Prostate gland (tissue), 2 donors: Measurements from ENCODE around the gene CCDC27. TPM values are rescaled to one million over a fixed set of nuclear protein-coding genes. Genes with fewer than 3 reads are reported as not detected.

Experiments used
- DNase-seq: peaks from one replicate; pipeline ENCODE4 v3.0.0-alpha.2; 2019; ENCODE audit warnings: low spot score
- H3K27ac ChIP-seq, 2 donors: fragments of 200-600 bp; sonication (generic); 2 replicates each; pipeline ENCODE4 v1.5.1; 2017 to 2019
- H3K27me3 ChIP-seq: fragments of 200-600 bp; sonication (generic); replicated peaks from 2 replicates; pipeline ENCODE4 v1.5.1; 2019; ENCODE audit not compliant: insufficient read depth
- H3K36me3 ChIP-seq, 2 donors: fragments of 200-600 bp; sonication (generic); 1 replicate in 1 of 2; 2 replicates in 1 of 2; pipeline versions ENCODE4 v1.5.1 to v1.8.1; 2017 to 2019
- H3K4me1 ChIP-seq: fragments of 200-600 bp; sonication (generic); replicated peaks from 2 replicates; pipeline ENCODE4 v1.5.1; 2019
- H3K4me3 ChIP-seq, 2 donors: fragments of 200-600 bp; sonication (generic); 2 replicates each; pipeline ENCODE4 v1.5.1; 2017 to 2019
- H3K9me3 ChIP-seq: fragments of 200-600 bp; sonication (generic); 2 replicates; pipeline ENCODE4 v1.5.1; 2017
- POLR2A ChIP-seq: fragments of 450-650 bp; IDR thresholded peaks from one replicate; pipeline ENCODE4 v1.6.1; 2016; ENCODE audit warnings: antibody characterized with exemption, mild to moderate bottlenecking
- POLR2AphosphoS5 ChIP-seq: sonication (generic); formaldehyde crosslinking; IDR thresholded peaks from one replicate; pipeline ENCODE4 v1.6.1; 2017; ENCODE audit warnings: antibody characterized with exemption
- WGBS: methylation state at CpG from one replicate; pipeline ENCODE4 v1.1.5; 2018; 5-methylcytosine and 5-hydroxymethylcytosine counted together
- intact Hi-C: fragments of 100-400 bp; cut with DNase I; formaldehyde crosslinking; loops from one replicate; pipeline ENCODE4 v1.14.2; 2022
- total RNA-seq, 2 donors: library from RNA; depleted of rRNA; stranded (reverse); fragments of >200 nt; gene quantifications; one replicate each; pipeline ENCODE4 v1.1.0, GENCODE V29; 2016
- TF ChIP-seq, protein P1 (sequence below), 4 experiments: fragments of 200-600 bp in 2 of 4; fragments of 450-650 bp in 2 of 4; sonication (generic) in 2 of 4; IDR thresholded peaks; 1 replicate in 3 of 4; 2 replicates in 1 of 4; pipeline ENCODE4 v1.5.1; 2016 to 2019; ENCODE audit warnings: antibody characterized with exemption in 4 of 4, mild to moderate bottlenecking in 2 of 4, moderate library complexity in 2 of 4

The CCDC27 gene
- total RNA-seq, 2 donors from 2014 or later, result 0.97 TPM; not detected in 1

DNA sequence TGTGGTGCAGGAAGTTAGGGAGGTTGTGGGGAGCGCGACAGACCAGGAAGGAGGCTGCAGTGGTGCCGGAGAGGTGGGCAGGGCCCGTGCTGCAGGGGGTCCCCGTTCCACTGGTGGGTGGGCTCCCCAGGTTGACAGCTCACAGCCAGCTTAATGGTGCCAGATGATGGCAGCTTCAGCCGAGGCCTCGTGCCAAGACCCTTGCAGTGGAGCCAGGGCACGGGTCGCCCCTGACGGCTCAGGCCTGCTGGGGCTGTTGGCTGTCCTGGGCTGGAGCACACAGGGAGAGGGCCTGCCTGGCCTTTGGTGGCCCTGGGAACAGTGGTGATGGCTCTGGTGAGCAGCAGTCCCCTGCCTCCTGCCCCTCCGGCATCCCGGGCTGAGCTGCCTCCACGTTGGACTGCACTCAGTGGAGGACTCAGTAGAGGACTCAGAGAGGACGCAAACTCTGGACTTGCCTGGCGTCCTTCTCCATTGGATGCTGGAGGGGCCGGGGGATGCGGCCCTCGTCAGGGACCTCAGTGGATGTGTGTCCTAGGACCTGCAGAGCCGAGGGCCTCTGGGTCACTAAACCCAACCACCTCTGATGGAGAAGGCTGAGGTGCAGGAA is 46.8 kb upstream of the CCDC27 start:
- H3K4me3 ChIP-seq, result no peak overlapping the region
- DNase-seq, result no peak
- TF ChIP-seq POLR2A (no peak), POLR2AphosphoS5 (no peak)
- TF ChIP-seq, protein P1, sequence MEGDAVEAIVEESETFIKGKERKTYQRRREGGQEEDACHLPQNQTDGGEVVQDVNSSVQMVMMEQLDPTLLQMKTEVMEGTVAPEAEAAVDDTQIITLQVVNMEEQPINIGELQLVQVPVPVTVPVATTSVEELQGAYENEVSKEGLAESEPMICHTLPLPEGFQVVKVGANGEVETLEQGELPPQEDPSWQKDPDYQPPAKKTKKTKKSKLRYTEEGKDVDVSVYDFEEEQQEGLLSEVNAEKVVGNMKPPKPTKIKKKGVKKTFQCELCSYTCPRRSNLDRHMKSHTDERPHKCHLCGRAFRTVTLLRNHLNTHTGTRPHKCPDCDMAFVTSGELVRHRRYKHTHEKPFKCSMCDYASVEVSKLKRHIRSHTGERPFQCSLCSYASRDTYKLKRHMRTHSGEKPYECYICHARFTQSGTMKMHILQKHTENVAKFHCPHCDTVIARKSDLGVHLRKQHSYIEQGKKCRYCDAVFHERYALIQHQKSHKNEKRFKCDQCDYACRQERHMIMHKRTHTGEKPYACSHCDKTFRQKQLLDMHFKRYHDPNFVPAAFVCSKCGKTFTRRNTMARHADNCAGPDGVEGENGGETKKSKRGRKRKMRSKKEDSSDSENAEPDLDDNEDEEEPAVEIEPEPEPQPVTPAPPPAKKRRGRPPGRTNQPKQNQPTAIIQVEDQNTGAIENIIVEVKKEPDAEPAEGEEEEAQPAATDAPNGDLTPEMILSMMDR (IDR thresholded peaks at IDR 0.05), result no peak
- H3K9me3 ChIP-seq, result no peaks in the 10 kb centered on the region
- WGBS, result 75% methylated on average over 19 of the region's 19 CpGs
- peaks cover 4% of the 10 kb centered on the region for H3K4me1 ChIP-seq
- intact Hi-C loops, result no loop called here
- H3K27ac ChIP-seq, result no peak overlapping the region
- peaks cover 3% of the 10 kb centered on the region for H3K27me3 ChIP-seq
- no peaks in the 10 kb centered on the region for H3K36me3 ChIP-seq

DNA sequence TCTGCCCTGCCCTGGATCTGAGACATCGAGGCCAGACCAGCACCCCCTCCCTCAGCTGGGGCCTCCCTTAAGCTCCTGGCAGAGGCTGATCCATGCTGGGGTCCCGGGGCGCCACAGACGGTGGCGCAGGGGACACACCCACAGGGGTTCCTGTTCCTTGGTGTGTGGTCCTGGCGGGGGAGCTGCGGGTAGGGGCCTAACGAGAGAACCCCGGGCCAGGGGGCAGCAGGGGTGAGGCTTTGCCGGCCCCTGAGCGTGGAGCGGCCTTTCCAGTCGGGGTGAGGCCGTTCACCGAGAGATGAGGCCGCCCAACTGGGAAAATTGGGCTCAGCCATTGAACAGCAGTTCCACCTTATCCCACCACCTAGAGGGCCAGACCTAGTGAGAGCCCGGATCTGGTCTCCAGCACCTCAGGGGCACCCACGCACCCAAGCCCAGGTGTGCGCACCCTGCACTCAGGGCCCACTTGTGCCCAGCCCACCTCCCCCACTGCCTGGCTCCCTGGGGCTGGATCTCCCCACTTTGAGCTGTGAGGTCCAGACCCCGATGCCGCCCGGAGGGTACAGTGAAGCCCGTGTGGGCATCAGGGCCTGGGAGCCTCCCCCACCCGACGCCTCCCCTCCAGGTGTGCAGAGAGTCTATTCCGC is 45.5 kb upstream of the CCDC27 start:
- Histone ChIP-seq H3K4me3 (no peak overlapping the region), H3K4me1 (peaks cover 4% of the 10 kb centered on the region), H3K36me3 (no peaks in the 10 kb centered on the region), H3K27me3 (peaks cover 3% of the 10 kb centered on the region), H3K27ac (peak overlapping the region; percentile 14 to 17), H3K9me3 (no peaks in the 10 kb centered on the region)
- no peak for DNase-seq
- intact Hi-C loops, result no loop called here
- WGBS, result 69% methylated on average over 13 of the region's 26 CpGs
- no peak for TF ChIP-seq POLR2A
- TF ChIP-seq POLR2AphosphoS5, result no peak

DNA sequence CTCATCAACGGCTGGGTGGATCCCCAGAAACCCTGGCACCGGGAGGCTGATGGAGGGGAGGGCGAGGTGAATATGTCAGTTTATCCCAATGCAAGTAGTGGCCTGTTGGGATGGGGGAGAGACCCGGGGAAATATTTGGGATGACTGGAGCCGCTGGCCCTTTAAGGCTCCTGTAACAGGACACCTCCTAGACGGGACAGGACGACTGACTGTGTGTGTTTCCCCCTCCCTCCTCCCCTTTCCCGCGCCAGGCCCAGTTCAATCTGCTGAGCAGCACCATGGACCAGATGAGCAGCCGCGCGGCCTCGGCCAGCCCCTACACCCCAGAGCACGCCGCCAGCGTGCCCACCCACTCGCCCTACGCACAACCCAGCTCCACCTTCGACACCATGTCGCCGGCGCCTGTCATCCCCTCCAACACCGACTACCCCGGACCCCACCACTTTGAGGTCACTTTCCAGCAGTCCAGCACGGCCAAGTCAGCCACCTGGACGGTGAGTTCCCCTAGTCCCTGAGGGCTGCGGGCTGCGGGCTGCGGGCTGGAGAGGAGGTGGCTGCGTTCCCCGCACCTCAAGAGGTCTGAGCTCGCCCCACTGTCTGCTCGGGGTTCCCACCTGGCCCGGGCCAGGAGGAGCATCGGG is 44.8 kb upstream of the CCDC27 start:
- 28% methylated on average over 33 of the region's 35 CpGs for WGBS
- peaks cover 4% of the 10 kb centered on the region for H3K4me1 ChIP-seq
- peak; percentile 55 for TF ChIP-seq POLR2AphosphoS5
- no peak for TF ChIP-seq POLR2A
- H3K9me3 ChIP-seq, result no peaks in the 10 kb centered on the region
- intact Hi-C loops, result no loop called here
- peaks cover 3% of the 10 kb centered on the region for H3K27me3 ChIP-seq
- peak; percentile 62 for DNase-seq
- peak overlapping the region; percentile 10 to 31 for H3K27ac ChIP-seq
- peak overlapping the region; percentile 12 to 15 for H3K4me3 ChIP-seq
- no peaks in the 10 kb centered on the region for H3K36me3 ChIP-seq

DNA sequence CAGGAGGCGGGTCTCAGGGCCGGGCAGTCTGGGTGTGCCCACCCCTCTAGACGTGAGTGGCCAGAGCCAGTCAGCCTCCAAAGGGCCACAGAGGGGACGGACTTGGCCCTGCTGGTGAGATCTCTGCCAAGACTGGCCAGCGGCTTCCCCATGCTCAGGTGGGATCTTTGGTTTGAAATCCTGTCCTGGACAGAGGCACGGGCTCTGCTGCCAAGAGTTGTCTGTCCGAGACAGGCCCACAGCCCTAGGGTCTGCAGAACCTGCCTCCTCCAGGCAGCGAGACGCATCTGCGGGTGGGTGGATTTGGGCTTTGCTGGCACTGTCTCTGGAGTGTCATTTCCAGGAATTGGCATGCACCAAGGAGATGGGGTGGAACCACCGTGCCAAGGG is 44.3 kb upstream of the CCDC27 start:
- Histone ChIP-seq H3K36me3 (no peaks in the 10 kb centered on the region), H3K4me1 (peaks cover 4% of the 10 kb centered on the region), H3K27ac (peak overlapping the region; percentile 10 to 31), H3K27me3 (peaks cover 3% of the 10 kb centered on the region), H3K4me3 (peak overlapping the region; percentile 12 to 15), H3K9me3 (no peaks in the 10 kb centered on the region)
- DNase-seq, result no peak
- WGBS, result 45% methylated on average over 11 of the region's 11 CpGs
- intact Hi-C loops, result no loop called here
- TF ChIP-seq, protein P1 (IDR thresholded peaks at IDR 0.05), result no peak
- TF ChIP-seq POLR2AphosphoS5, result no peak
- no peak for TF ChIP-seq POLR2A

DNA sequence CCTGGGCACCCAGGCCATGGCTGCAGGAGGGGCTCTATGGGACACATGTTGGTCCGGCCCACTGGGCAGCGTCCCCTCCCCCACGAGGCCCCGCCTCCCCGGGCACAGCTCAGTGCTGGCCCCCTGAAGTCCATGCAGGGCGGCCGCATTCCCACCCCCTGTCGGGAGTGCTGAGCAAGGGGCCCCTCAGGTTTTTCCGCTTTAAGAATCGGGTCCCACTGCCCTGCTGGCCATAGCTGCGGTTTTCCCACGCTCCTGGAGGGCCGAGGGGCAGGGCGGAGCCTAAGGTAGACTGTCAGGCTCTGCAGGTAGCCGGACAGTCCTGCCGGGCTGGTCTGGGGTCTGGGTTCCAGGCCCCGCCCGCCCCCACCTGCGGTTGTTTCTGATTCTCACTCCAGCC is 43.5 kb upstream of the CCDC27 start:
- H3K36me3 ChIP-seq, result no peaks in the 10 kb centered on the region

More for the DNA sequence above, 43.5 kb upstream of the CCDC27 start:
- WGBS, result 29% methylated on average over 17 of the region's 19 CpGs
- H3K27ac ChIP-seq, result peak overlapping the region in 1 of 2 donors; percentile 29
- no peaks in the 10 kb centered on the region for H3K9me3 ChIP-seq
- TF ChIP-seq, protein P1 (IDR thresholded peaks at IDR 0.05), result no peak
- TF ChIP-seq POLR2A (no peak), POLR2AphosphoS5 (peak; percentile 45)
- peak overlapping the region; percentile 12 to 15 for H3K4me3 ChIP-seq
- peak; percentile 33 for DNase-seq
- intact Hi-C loops, result no loop called here
- H3K4me1 ChIP-seq, result peaks cover 4% of the 10 kb centered on the region
- peaks cover 5% of the 10 kb centered on the region for H3K27me3 ChIP-seq
